HG03432 (cell line): ENCODE measurements around the gene HAND1.

ENCODE experiments used
- ATAC-seq: cut with Tn5 transposase; IDR thresholded peaks from one replicate; pipeline ENCODE4 v1.9.1; 2021; ENCODE audit warnings: mild to moderate bottlenecking, moderate library complexity; ENCODE audit not compliant: unreplicated experiment

The HAND1 gene

GRCh38 chr5:154478224-154478565 is at the start of gene HAND1:
Gene HAND1 (minus strand): TSS chr5:154478227. CDS start chr5:154478008, 219 bp downstream.
- ATAC-seq, result no peak

GRCh38 chr5:154526231-154527226 is 48.5 kb upstream of the HAND1 start:
- no peak for ATAC-seq

DNA sequence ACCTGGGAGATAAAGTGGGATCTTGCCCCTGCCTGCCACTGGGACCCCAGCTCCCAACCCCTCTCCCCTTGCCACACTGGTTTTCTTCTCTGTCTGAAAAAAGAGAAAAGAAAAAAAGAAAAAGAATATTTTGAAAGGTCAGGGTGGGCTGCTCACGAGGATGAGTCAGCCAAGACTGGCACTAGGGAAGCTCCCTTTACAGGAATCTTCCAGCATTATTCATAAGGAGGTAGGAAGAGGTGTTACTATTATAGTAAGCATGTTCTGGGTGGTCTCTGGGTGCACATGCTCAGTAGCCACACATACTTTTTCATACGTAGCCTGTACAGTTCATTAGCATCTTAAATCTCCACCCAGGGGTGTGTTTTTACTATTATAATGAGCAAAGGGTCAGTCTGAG is 46.8 kb upstream of the HAND1 start:
- ATAC-seq, result no peak

- ATAC-seq, result no peak
Observed at GRCh38 chr5:154524181-154524580, 46.2 kb upstream of the HAND1 start.

DNA sequence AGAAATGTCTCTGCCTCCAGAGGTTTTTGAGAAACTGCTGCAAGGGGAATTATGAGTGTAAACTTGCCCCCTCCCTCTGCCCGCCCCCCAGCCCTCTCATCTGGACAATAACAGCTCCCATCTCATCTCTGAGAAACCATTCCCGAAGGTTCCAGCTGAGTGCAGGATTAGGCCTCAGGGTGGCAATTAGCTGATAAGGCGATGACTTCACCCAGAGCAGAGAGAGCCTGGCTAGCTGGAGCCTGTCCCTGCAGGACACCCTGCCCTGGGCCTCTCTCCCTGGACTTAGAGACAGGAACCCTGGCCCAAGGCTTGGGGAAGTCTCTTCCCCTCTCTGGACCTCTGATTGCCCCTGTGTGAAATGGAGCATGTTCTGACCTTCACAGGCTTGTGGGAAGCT is 45.7 kb upstream of the HAND1 start:
- no peak for ATAC-seq

DNA sequence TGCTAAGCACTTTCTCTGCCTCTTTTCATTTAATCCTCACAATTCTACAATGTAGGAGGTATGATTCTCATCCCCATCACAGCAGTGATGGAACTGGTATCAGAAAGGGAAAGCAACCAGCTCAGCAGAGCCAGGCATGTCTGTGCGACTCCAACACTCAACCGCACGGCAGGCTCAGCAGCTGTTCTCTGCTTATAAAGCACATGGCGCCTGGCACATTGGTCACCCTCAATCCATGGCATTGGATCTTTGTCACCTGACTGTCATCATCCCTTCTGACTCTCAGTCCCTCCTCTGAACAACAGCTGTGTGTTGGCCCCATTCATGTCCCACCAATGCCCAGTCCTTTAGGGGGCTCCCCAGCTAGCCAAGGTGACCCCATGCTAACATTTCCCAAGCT is 45.1 kb upstream of the HAND1 start:
- ATAC-seq, result no peak

DNA sequence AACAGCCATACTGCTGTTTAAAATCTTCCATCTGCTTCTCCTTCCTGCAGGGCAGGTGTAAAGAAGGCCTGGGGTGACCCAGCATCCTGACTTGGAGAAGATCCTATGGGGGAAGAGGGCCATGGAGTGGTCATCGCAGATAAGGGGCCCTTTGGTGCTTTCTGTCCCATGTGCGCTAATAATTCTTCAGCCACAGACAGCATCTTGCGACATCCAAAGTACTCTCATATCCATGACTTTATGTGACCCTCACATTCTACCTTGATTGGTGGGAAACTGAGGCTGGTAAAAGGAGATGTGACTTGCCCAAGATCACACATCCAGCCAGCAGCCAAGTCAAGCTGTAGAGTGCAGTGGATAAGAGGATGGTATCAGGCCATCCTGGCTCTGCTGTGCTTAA is 44.3 kb upstream of the HAND1 start:
- no peak for ATAC-seq

- ATAC-seq, result no peak
Observed at GRCh38 chr5:154521756-154522155, 43.7 kb upstream of the HAND1 start.

GRCh38 chr5:154520861-154521453 is 42.9 kb upstream of the HAND1 start:
- ATAC-seq, result no peak

DNA sequence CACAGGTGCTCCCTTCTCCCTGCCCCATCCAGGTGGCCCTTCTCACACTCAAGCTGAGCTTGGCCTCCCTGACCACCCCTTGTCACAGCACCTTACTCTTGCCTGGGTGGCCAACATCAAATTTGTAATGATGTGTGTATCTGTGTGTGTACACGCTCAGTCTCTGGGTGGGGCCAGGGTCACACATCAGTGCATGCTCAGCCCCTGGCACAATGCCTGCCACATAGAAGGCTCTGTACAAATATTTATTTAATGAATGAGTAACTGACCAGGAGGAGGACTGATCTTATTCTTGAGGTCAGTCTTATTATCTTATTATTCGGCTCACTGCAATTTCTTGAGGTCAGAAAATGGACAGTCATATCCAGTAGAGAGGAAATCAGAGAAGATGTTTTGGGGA is 41.3 kb upstream of the HAND1 start:
- ATAC-seq, result no peak

GRCh38 chr5:154518438-154518867 is 40.4 kb upstream of the HAND1 start:
- no peak for ATAC-seq

DNA sequence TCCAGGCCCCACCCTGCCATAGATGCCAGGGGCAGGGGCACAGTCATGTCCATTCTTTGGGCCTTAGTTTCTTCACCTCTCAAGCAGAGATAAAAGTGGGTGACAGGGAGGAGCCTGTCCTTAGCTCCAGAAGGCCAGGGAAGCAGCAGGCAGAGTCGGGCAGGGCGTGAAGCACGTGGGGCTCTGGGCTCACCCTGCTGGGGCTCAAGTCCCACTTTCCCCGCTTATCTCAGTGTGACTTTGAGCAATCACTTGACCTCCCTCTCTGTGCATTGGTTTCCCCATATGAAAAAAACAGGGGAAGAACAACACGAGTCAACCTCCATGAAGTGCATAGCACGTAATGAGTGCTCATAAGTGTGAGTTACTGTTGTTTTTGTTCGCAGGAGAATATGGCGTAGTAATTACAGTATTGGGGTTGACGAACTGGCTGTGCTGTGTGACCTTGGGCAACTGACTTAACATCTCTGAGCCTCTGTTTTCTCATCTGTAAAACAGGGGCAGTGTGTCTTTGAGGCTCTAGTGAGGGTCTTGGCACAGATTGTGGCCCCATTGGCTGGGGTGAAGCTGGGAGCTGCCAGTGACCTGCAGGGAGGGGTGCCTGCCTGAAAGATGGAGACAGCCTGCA is 39.9 kb upstream of the HAND1 start:
- ATAC-seq, result no peak

GRCh38 chr5:154517181-154517580 is 39.2 kb upstream of the HAND1 start:
- no peak for ATAC-seq

DNA sequence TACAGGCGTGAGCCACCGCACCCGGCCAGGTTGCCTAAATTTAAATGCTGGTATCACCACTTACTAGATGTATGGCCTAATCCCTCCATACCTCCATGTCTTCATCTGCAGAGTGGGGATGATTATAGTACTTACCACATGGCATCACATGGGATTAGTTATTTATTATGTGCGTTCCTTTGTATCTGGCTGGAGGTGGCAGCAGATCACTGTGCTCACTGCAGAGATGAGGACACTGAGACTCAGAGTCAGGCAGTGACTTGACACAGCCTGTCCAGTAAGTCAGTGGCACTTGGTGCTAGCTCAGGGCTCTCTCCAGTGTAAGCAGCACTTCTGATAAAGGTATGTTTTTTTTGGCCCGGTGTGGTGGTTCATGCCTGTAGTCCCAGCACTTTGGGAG is 38.4 kb upstream of the HAND1 start:
- ATAC-seq, result no peak

DNA sequence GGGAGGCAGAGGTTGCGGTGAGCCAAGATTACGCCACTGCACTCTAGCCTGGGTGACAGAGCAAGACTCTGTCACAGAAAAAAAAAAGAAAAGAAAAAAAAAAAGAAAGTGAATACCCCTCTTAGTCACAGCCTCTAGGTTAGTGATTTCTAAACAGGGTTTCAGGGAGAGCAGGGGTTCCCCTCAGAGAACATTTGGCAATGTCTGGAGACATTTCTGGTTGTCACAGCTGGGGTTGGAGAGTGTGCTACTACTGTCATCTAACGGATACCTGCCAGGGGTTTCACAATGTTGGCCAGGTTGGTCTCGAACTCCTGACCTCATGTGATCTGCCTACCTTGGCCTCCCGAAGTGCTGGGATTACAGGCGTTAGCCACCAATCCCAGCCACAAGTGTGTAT is 37.5 kb upstream of the HAND1 start:
- ATAC-seq, result peak; percentile 82

GRCh38 chr5:154514331-154514730 is 36.3 kb upstream of the HAND1 start:
- peak; percentile 30 for ATAC-seq

GRCh38 chr5:154513669-154514084 is 35.6 kb upstream of the HAND1 start:
- ATAC-seq, result peak; percentile 59

DNA sequence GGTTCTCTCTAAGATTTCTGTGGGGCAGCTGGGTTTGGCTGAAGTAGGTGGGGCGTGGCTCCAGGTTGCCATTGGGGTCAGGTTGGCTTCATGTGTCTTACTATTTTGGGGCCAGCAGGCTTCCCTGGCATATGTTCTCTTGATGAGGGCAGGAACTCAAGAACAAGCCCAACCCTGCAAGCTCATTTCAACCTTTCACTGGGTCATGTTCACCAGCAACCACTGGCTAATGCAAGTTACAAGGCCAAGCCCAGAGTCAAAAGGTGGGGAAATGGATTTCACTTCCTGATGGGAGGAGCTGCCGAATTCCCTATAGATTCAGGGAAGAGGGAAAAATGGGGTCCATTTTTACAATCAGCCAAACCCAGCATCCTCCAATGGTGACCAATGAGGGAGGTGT is 34.0 kb upstream of the HAND1 start:
- no peak for ATAC-seq

GRCh38 chr5:154509784-154510555 is 31.9 kb upstream of the HAND1 start:
- ATAC-seq, result no peak

GRCh38 chr5:154508114-154508513 is 30.1 kb upstream of the HAND1 start:
- no peak for ATAC-seq

GRCh38 chr5:154506716-154507080 is 28.7 kb upstream of the HAND1 start:
- no peak for ATAC-seq
